Nephron progenitor cell (in vitro differentiated cells): ENCODE results near the gene EIF3J.
A peak's percentile ranks its signal among the peaks of the same experiment; 100 is the strongest.

ENCODE experiments used
- DNase-seq: peaks from one replicate; pipeline ENCODE4 v3.0.0; 2021
- H3K27ac Mint-ChIP-seq: 2 replicates; pipeline ENCODE4 v1.8.0; 2021; ENCODE audit warnings: mild to moderate bottlenecking, moderate library complexity, mixed read lengths
- H3K27me3 Mint-ChIP-seq: 2 replicates; pipeline ENCODE4 v1.8.0; 2021; ENCODE audit warnings: mild to moderate bottlenecking, low read depth, mixed read lengths; ENCODE audit not compliant: poor library complexity
- H3K36me3 Mint-ChIP-seq: 2 replicates; pipeline ENCODE4 v1.8.0; 2021; ENCODE audit warnings: low read depth, mixed read lengths
- H3K4me1 Mint-ChIP-seq: 2 replicates; pipeline ENCODE4 v1.8.0; 2021; ENCODE audit warnings: mixed read lengths
- H3K4me3 Mint-ChIP-seq: 2 replicates; pipeline ENCODE4 v1.8.0; 2021; ENCODE audit warnings: mild to moderate bottlenecking, moderate library complexity, mixed read lengths
- H3K9me3 Mint-ChIP-seq: 2 replicates; pipeline ENCODE4 v1.8.0; 2021; ENCODE audit warnings: mild to moderate bottlenecking, moderate library complexity, mixed read lengths
- TF ChIP-seq, protein P1 (sequence below): fragments of 200-600 bp; sonication (generic); IDR thresholded peaks from 2 replicates; pipeline ENCODE4 v1.5.0; 2021; ENCODE audit warnings: antibody characterized with exemption

Gene EIF3J

GRCh38 chr15:44568338-44568737 is 31.4 kb downstream of the EIF3J start:
- TF ChIP-seq, protein P1, sequence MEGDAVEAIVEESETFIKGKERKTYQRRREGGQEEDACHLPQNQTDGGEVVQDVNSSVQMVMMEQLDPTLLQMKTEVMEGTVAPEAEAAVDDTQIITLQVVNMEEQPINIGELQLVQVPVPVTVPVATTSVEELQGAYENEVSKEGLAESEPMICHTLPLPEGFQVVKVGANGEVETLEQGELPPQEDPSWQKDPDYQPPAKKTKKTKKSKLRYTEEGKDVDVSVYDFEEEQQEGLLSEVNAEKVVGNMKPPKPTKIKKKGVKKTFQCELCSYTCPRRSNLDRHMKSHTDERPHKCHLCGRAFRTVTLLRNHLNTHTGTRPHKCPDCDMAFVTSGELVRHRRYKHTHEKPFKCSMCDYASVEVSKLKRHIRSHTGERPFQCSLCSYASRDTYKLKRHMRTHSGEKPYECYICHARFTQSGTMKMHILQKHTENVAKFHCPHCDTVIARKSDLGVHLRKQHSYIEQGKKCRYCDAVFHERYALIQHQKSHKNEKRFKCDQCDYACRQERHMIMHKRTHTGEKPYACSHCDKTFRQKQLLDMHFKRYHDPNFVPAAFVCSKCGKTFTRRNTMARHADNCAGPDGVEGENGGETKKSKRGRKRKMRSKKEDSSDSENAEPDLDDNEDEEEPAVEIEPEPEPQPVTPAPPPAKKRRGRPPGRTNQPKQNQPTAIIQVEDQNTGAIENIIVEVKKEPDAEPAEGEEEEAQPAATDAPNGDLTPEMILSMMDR, result no peak
- peaks cover 35% of the 10 kb centered on the region for H3K9me3 Mint-ChIP-seq
- no peaks in the 10 kb centered on the region for H3K27me3 Mint-ChIP-seq
- no peaks in the 10 kb centered on the region for H3K4me1 Mint-ChIP-seq
- H3K27ac Mint-ChIP-seq, result peak overlapping the region; percentile 85
- H3K36me3 Mint-ChIP-seq, result peaks cover 80% of the 10 kb centered on the region
- no peak for DNase-seq
- H3K4me3 Mint-ChIP-seq, result no peak overlapping the region

DNA sequence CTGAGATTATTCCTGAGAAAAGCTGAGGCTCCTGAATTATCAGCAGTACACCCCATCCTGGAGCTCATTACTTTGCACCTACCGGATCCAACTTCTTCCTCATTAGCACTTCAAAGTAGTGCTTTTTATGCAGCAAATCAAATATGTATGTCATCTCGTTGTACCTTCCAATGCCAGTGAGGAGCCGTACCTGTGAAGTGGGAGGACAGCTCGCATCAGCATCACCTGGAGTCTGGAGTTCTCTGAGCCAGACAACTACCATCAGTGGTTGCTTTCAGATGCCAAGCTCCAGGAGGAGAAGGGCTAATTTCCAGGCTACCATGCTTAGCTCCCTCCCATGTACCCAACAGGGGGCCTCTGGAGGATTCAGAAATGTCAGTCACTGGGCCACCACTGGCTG is 32.4 kb downstream of the EIF3J start:
- Mint-ChIP-seq H3K9me3 (peaks cover 25% of the 10 kb centered on the region), H3K4me3 (no peak overlapping the region), H3K36me3 (peaks cover 76% of the 10 kb centered on the region), H3K27ac (no peak overlapping the region), H3K27me3 (no peaks in the 10 kb centered on the region), H3K4me1 (no peaks in the 10 kb centered on the region)
- DNase-seq, result no peak
- TF ChIP-seq, protein P1, result no peak

GRCh38 chr15:44570361-44570760 is 33.4 kb downstream of the EIF3J start:
- peaks cover 76% of the 10 kb centered on the region for H3K36me3 Mint-ChIP-seq
- H3K4me1 Mint-ChIP-seq, result no peaks in the 10 kb centered on the region
- H3K27me3 Mint-ChIP-seq, result no peaks in the 10 kb centered on the region
- DNase-seq, result no peak
- no peak overlapping the region for H3K27ac Mint-ChIP-seq
- peaks cover 15% of the 10 kb centered on the region for H3K9me3 Mint-ChIP-seq
- no peak overlapping the region for H3K4me3 Mint-ChIP-seq
- TF ChIP-seq, protein P1, result no peak

- Mint-ChIP-seq H3K36me3 (peaks cover 65% of the 10 kb centered on the region), H3K4me1 (no peaks in the 10 kb centered on the region), H3K27ac (no peak overlapping the region), H3K4me3 (no peak overlapping the region), H3K9me3 (no peaks in the 10 kb centered on the region), H3K27me3 (no peaks in the 10 kb centered on the region)
- DNase-seq, result no peak
- TF ChIP-seq, protein P1, result no peak
Measured at GRCh38 chr15:44573386-44573785, 36.4 kb downstream of the EIF3J start.

DNA sequence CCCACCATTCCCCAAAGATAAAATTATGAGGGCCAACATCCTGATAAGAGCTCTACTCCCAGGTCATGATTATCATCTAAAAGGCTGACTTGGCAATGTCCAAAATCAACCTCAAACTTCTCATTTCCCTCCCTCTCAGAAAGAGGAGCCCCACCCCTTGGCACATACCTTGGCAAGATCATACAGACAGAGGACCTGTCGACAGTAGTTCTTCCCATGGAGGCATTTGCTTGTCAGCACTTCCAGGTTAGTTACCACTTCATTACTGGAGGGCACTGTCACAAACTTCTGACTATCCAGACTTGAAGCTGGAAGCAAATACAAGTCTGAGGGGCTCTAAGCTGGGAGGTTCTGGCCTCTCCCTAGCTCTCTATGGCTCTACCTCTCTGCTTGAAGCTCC is 37.8 kb downstream of the EIF3J start:
- TF ChIP-seq, protein P1, result no peak
- DNase-seq, result no peak
- Mint-ChIP-seq H3K27ac (peak overlapping the region; percentile 60), H3K9me3 (no peaks in the 10 kb centered on the region), H3K4me1 (no peaks in the 10 kb centered on the region), H3K36me3 (peaks cover 59% of the 10 kb centered on the region), H3K27me3 (no peaks in the 10 kb centered on the region), H3K4me3 (no peak overlapping the region)

- H3K9me3 Mint-ChIP-seq, result no peaks in the 10 kb centered on the region
- TF ChIP-seq, protein P1, result no peak
- no peak overlapping the region for H3K4me3 Mint-ChIP-seq
- no peaks in the 10 kb centered on the region for H3K4me1 Mint-ChIP-seq
- H3K36me3 Mint-ChIP-seq, result peaks cover 67% of the 10 kb centered on the region
- no peak overlapping the region for H3K27ac Mint-ChIP-seq
- no peak for DNase-seq
- H3K27me3 Mint-ChIP-seq, result no peaks in the 10 kb centered on the region
Measured at GRCh38 chr15:44580105-44580504, 43.2 kb downstream of the EIF3J start.
